Sigmoid colon (tissue), 4 donors: ENCODE results near the gene SERP2.

ENCODE experiments used
- POLR2A ChIP-seq, 2 donors: fragments of 450-650 bp; IDR thresholded peaks; one replicate each; pipeline ENCODE4 v1.6.1; 2016; ENCODE audit warnings: antibody characterized with exemption in 2 of 2, mild to moderate bottlenecking in 2 of 2, moderate library complexity in 2 of 2
- POLR2AphosphoS5 ChIP-seq, 4 donors: sonication (generic); formaldehyde crosslinking; IDR thresholded peaks; one replicate each; pipeline ENCODE4 v1.6.1; 2017; ENCODE audit warnings: antibody characterized with exemption in 4 of 4

DNA sequence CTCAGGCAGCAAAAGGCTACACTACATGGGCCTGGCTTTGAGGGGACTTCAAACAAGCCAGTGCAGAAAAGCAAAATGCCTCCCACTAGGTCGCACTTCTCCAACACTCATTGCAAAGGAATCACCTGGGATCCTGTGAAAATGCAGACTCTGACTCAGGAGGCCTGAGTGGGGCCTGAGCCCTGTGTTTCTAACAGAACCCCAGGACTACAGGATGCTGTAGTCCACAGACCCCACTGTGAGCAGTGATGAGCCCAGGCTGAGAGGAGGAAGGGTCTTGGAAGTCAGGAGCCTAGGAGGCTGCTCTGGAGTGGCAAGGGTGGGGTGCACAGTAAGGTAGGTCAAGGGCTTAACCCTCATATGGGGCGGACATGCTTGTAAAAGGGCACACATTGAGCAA is 46.7 kb upstream of the SERP2 start:
- TF ChIP-seq POLR2AphosphoS5 (IDR thresholded peaks at IDR 0.05) (no peak), POLR2A (IDR thresholded peaks at IDR 0.05) (no peak)
